Karpas-422 (cell line): Measurements from ENCODE around the gene ST14. TPM values are rescaled to one million over a fixed set of nuclear protein-coding genes. Genes with fewer than 3 reads are reported as not detected.
"Not testable (repeated sequence)": the region's sequence is repeated elsewhere in the genome, so short reads cannot be mapped to it uniquely, and the experiment has no call there.

ENCODE experiments used
- DNase-seq: peaks from one replicate; pipeline ENCODE4 v3.0.0-alpha.2; 2015
- H2AFZ ChIP-seq: fragments of 200-600 bp; sonication (generic); 2 replicates; pipeline ENCODE4 v1.6.1; 2014; ENCODE audit warnings: antibody characterized with exemption, low read length, mixed read lengths
- H3K27ac ChIP-seq: fragments of 200-600 bp; sonication (generic); 2 replicates; pipeline ENCODE4 v1.5.1; 2014; ENCODE audit warnings: mild to moderate bottlenecking, low read length, moderate library complexity
- H3K27me3 ChIP-seq: fragments of 200-600 bp; sonication (generic); 2 replicates; pipeline ENCODE4 v1.6.1; 2014; ENCODE audit warnings: low read length, mixed read lengths
- H3K36me3 ChIP-seq: fragments of 200-600 bp; sonication (generic); 2 replicates; pipeline ENCODE4 v1.6.1; 2014; ENCODE audit warnings: low read length, mixed read lengths; ENCODE audit not compliant: insufficient read depth
- H3K4me1 ChIP-seq: fragments of 200-600 bp; sonication (generic); 2 replicates; pipeline ENCODE4 v1.6.1; 2014; ENCODE audit warnings: mild to moderate bottlenecking, low read length, mixed read lengths
- H3K4me2 ChIP-seq: fragments of 200-600 bp; sonication (generic); 2 replicates; pipeline ENCODE4 v1.6.1; 2014; ENCODE audit warnings: low read length, low read depth, mild to moderate bottlenecking; ENCODE audit not compliant: poor library complexity, severe bottlenecking
- H3K4me3 ChIP-seq: fragments of 200-600 bp; sonication (generic); 2 replicates; pipeline ENCODE4 v1.5.1; 2014; ENCODE audit warnings: mild to moderate bottlenecking, antibody characterized with exemption, low read length, mixed read lengths
- H3K79me2 ChIP-seq: fragments of 200-600 bp; sonication (generic); 2 replicates; pipeline ENCODE4 v1.6.1; 2014; ENCODE audit warnings: mild to moderate bottlenecking, low read length, mixed read lengths
- H3K9ac ChIP-seq: fragments of 200-600 bp; sonication (generic); 2 replicates; pipeline ENCODE4 v1.6.0; 2014; ENCODE audit warnings: low read length
- H3K9me2 ChIP-seq: fragments of 200-600 bp; sonication (generic), shearing (Covaris generic); replicated peaks from 2 replicates; pipeline ENCODE4 v1.6.0; 2014; ENCODE audit warnings: mild to moderate bottlenecking, low read length, moderate library complexity; ENCODE audit not compliant: insufficient read depth
- H3K9me3 ChIP-seq: fragments of 300-700, 200-600 bp; sonication (generic); 2 replicates; pipeline ENCODE4 v1.6.1; 2014; ENCODE audit warnings: low read length, mixed read lengths
- H4K20me1 ChIP-seq: fragments of 200-600 bp; sonication (generic); 2 replicates; pipeline ENCODE4 v1.6.1; 2014; ENCODE audit warnings: mild to moderate bottlenecking, antibody characterized with exemption, low read length, low read depth; ENCODE audit not compliant: insufficient read depth
- total RNA-seq: library from RNA; depleted of rRNA; stranded (reverse); fragments of >200 nt; shearing (Covaris generic); gene quantifications from 2 replicates; pipeline ENCODE4 v1.2.3, GENCODE V29; 2014; ENCODE audit warnings: low replicate concordance

ST14 gene
- total RNA-seq, 1 experiment from 2014 or later, result 0.30 TPM

DNA sequence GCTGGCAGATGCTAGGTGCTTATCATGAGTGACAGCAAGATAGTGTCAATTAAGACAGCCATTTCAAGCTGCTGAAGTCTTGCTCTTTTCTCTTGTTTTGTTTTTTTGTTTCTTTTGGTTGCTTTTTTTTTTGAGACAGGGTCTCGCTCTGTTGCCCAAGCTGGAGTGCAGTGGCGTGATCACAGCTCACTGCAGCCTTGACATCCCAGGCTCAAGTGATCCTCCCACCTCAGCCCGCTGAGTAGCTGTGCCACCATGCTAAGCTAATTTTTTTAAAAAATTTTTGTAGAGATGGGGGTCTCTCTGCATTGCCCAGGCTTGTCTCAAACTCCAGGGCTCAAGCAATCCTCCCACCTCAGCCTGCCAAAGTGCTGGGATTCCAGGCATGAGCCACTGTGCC, 12.4 kb downstream of the ST14 start:
- H3K4me3 ChIP-seq, H2AFZ ChIP-seq, H3K79me2 ChIP-seq, H3K27ac ChIP-seq, H3K36me3 ChIP-seq, DNase-seq, H3K4me1 ChIP-seq, H3K27me3 ChIP-seq, H4K20me1 ChIP-seq, H3K9me3 ChIP-seq, H3K4me2 ChIP-seq, H3K9me2 ChIP-seq, H3K9ac ChIP-seq: not testable (repeated sequence)

DNA sequence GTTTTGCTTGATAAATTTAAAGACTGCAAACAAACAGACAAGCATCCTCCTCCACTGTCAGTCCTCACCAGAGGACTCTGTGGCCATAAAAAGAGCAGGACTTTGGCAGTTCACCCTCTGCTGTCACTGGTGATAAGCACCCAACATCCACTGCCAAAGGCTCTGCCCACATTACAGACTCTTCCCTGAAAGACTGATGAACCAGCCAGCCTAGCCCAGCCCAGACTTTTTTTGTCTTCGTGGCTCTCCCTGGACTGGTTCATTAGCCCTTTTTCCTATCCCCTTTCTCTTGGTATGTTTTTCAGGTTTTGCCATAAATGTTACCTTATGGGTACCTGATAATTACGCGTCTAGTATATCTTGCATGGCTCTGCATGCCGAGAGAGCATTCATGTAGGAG, 15.1 kb downstream of the ST14 start:
- DNase-seq, result no peak
- Histone ChIP-seq H3K27ac (no peak overlapping the region), H3K27me3 (no peaks in the 10 kb centered on the region), H3K9me3 (no peaks in the 10 kb centered on the region), H4K20me1 (no peaks in the 10 kb centered on the region), H3K9ac (no peak overlapping the region), H3K4me3 (no peak overlapping the region), H3K9me2 (no peaks in the 10 kb centered on the region), H3K4me1 (no peaks in the 10 kb centered on the region), H3K4me2 (no peak overlapping the region), H3K79me2 (no peaks in the 10 kb centered on the region), H2AFZ (no peak overlapping the region), H3K36me3 (no peaks in the 10 kb centered on the region)

DNA sequence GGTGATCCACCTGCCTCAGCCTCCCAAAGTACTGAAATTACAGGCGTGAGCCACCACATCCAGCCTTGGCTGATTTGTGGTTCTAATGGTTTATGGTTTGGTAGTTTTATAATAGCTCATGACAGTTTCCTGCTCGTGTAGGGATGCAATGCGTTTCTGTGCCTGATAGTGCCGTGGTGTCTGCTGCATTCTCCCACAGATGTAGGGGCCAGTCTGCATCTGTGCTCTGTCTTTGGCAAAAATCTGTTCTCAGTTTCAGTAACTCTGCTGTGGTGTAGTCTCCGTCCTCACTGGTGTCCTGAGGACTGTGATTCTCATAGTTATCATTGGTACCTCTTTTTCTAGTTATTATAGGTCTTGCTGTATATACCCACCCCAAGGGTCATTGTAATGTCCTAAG, 16.3 kb downstream of the ST14 start:
- Histone ChIP-seq H3K9me3 (no peaks in the 10 kb centered on the region), H3K79me2 (no peaks in the 10 kb centered on the region), H3K9me2 (no peaks in the 10 kb centered on the region), H3K9ac (no peak overlapping the region), H4K20me1 (no peaks in the 10 kb centered on the region), H2AFZ (no peak overlapping the region), H3K27me3 (no peaks in the 10 kb centered on the region), H3K4me3 (no peak overlapping the region), H3K4me1 (no peaks in the 10 kb centered on the region), H3K36me3 (no peaks in the 10 kb centered on the region), H3K27ac (no peak overlapping the region), H3K4me2 (no peak overlapping the region)
- DNase-seq, result no peak

DNA sequence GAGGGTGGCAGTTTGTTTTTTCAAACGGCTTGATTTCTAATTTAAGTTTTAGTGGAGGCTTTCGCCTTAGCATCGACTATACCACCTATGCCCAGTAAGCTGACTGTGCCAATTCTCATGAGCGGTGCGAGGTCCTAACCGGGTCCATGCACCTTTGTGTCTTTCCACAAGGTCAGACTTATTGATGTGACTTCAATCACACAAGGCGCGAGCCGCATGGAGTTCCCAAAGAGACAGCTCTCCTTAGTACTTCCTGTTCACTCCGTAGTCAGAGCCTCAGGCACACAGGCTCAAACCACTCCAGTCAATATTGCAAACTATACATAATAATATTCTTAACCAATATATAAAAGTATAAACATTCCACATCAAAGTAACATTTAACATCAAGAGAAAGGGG, 18.2 kb downstream of the ST14 start:
- no peak overlapping the region for H2AFZ ChIP-seq
- H3K79me2 ChIP-seq, result no peaks in the 10 kb centered on the region
- no peaks in the 10 kb centered on the region for H3K9me2 ChIP-seq
- H3K4me2 ChIP-seq, result no peak overlapping the region
- no peak overlapping the region for H3K9ac ChIP-seq
- DNase-seq, result no peak
- H3K4me3 ChIP-seq, result no peak overlapping the region
- H3K27ac ChIP-seq, result no peak overlapping the region
- no peaks in the 10 kb centered on the region for H3K27me3 ChIP-seq
- H4K20me1 ChIP-seq, result no peaks in the 10 kb centered on the region
- H3K36me3 ChIP-seq, result no peaks in the 10 kb centered on the region
- peaks cover 9% of the 10 kb centered on the region; the same call in 1 of the 2 replicates for H3K4me1 ChIP-seq
- no peaks in the 10 kb centered on the region for H3K9me3 ChIP-seq

DNA sequence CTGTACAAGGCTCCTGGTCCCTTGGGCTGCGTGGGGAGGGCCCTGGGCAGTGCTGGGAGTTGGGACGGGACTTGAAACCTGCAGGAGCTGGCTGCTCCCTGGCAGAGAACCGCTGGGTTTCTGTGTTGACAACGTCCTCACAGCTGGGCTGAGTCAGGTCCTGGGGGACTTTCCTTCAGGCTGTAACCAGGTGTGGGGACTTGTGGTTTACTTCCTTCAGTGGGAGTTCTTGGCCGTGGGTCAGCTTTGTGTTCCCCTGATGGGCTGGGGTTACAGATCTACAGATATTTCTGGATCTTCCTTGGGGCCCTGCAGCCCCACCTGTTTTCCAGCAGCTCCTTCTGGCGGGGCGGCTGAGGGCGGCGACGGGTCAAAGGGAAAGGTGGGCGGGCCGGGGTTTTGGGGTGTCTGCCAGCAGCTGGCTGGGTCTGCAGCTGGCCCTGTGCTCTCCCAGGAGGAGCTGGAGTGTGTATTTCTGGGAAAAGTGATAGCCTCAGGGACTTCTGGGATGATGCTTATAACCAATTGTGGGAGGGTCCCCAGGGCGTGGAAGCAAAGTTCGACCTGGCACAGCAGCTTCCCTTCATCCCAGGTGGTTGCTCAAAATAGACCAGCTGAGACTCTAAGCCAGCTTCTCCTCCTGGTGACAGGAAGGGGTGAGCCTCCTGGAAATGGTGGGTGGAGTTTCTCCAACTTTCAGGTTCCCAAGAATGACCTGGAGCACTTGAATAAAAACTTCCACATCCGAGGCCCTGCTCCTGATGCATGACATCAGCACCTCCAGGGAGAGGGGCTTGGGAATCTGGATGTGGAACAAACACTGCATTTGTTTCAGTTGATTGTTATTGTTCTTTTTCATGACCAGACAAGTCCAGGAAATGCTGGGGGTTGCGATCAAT, 19.1 kb downstream of the ST14 start:
- Histone ChIP-seq H3K4me3 (no peak overlapping the region), H3K9ac (no peak overlapping the region), H4K20me1 (no peaks in the 10 kb centered on the region), H3K9me3 (no peaks in the 10 kb centered on the region), H3K4me1 (peaks cover 9% of the 10 kb centered on the region; the same call in 1 of the 2 replicates), H3K9me2 (no peaks in the 10 kb centered on the region), H3K79me2 (no peaks in the 10 kb centered on the region), H3K4me2 (no peak overlapping the region), H3K27me3 (no peaks in the 10 kb centered on the region), H3K27ac (no peak overlapping the region), H3K36me3 (no peaks in the 10 kb centered on the region), H2AFZ (no peak overlapping the region)
- DNase-seq, result no peak

DNA sequence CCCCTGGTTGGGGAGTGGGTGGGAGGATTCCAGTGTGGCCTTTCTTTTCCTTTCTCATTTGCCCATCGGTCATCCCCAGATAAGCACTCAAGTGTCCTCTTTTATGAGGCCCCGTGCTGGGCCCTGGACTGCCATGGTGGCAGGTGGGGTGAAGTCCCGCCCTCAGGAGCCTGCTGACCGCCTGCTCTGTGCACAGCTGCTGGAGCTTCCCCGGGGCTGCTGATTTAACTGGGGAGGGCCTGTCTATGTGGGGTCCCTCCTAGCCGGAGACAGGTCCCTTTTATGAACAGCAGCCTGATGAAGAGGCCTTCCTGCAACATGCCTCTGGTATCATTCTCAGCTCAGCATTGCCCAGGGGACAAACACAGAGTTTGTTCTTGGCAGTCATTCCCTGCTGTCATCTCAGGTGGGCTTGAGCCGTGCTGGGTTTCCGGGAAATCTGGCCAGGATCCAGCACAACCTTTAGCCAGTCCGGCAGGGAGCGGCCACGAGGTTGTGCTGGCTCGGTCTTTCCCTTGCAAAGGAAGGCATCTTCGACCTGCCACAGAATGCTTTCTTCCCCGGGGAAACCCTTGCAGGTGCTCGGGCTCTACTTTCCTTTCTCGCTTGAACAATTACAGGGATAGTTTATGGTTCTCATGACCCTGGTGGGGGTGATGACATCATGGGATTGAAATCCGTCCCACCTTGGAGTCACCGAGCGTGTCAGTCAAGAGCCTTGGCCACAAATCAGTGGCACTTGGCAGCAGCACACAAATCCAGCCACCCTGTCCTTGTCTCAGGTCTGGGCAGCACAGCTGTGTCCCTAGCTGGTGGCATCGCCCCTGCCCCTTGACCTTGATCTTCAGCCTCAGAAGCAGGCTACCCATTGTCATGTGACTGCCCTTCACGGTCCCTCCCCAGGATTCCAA, 20.1 kb downstream of the ST14 start:
- Histone ChIP-seq H3K9me3 (no peaks in the 10 kb centered on the region), H3K9me2 (no peaks in the 10 kb centered on the region), H3K79me2 (no peaks in the 10 kb centered on the region), H3K27ac (no peak overlapping the region), H3K4me1 (peaks cover 9% of the 10 kb centered on the region; the same call in 1 of the 2 replicates), H3K4me2 (no peak overlapping the region), H3K27me3 (no peaks in the 10 kb centered on the region), H2AFZ (no peak overlapping the region), H3K36me3 (no peaks in the 10 kb centered on the region), H3K4me3 (no peak overlapping the region), H4K20me1 (no peaks in the 10 kb centered on the region), H3K9ac (no peak overlapping the region)
- DNase-seq, result no peak

DNA sequence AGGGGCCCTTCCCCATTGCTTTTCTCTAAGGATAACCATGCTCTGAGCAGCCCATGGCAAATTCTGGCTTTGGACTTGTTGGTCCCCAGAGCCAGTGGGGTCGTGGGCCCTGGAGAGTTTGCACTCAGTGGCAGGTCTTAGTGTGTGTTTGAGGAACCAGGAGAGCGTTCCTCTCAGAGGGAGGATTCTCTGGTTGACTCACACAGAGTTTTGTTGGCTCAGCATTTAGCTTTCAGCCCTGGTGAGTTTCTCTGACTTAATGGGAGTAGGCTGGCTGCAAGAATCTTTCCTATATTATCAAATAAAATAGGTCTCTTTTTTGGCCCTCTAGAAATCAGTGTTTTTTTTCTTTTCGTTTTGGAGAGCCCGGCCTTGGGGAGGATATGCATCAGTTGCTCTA, 20.9 kb downstream of the ST14 start:
- no peak overlapping the region for H3K4me2 ChIP-seq
- H3K9me2 ChIP-seq, result no peaks in the 10 kb centered on the region
- H4K20me1 ChIP-seq, result no peaks in the 10 kb centered on the region
- no peaks in the 10 kb centered on the region for H3K79me2 ChIP-seq
- H3K9me3 ChIP-seq, result no peaks in the 10 kb centered on the region
- H3K27ac ChIP-seq, result no peak overlapping the region
- H3K9ac ChIP-seq, result no peak overlapping the region
- H3K36me3 ChIP-seq, result no peaks in the 10 kb centered on the region
- DNase-seq, result no peak
- no peak overlapping the region for H3K4me3 ChIP-seq
- peaks cover 9% of the 10 kb centered on the region; the same call in 1 of the 2 replicates for H3K4me1 ChIP-seq
- no peaks in the 10 kb centered on the region for H3K27me3 ChIP-seq
- no peak overlapping the region for H2AFZ ChIP-seq

DNA sequence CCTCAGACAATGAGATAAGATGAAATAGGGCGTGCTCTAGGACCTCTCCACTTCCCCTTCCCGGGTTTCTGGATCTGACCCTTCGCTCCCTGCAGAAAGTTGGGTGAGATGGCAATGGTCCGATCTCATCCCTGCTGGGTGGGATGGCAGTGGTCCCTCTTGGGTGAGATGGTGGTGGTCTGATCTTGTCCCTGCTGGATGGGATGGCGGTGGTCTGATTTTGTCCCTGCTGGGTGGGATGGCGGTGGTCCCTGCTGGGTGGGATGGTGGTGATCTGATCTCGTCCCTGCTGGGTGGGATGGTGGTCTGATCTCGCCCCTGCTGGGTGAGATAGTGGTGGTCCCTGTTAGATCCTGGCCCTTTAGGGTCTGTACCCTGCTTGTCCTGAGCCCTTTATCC, 21.3 kb downstream of the ST14 start:
- no peak overlapping the region for H3K27ac ChIP-seq
- no peak overlapping the region for H2AFZ ChIP-seq
- H3K27me3 ChIP-seq, result no peaks in the 10 kb centered on the region
- no peak for DNase-seq
- no peaks in the 10 kb centered on the region for H4K20me1 ChIP-seq
- no peak overlapping the region for H3K9ac ChIP-seq
- H3K9me2 ChIP-seq, result no peaks in the 10 kb centered on the region
- peaks cover 9% of the 10 kb centered on the region; the same call in 1 of the 2 replicates for H3K4me1 ChIP-seq
- no peak overlapping the region for H3K4me3 ChIP-seq
- no peak overlapping the region for H3K4me2 ChIP-seq
- no peaks in the 10 kb centered on the region for H3K79me2 ChIP-seq
- no peaks in the 10 kb centered on the region for H3K36me3 ChIP-seq
- no peaks in the 10 kb centered on the region for H3K9me3 ChIP-seq
